Measurements from ENCODE around the gene PTH1R. TPM values are rescaled to one million over a fixed set of nuclear protein-coding genes. Genes with fewer than 3 reads are reported as not detected.

The PTH1R gene
- total and polyA plus RNA-seq, 2 donors (not counting 1 experiment from before 2014, with no cell fraction given): 0.67 to 4.3 TPM

GRCh38 chr3:46946856-46947545 is 69.5 kb downstream of the PTH1R start:
- TF ChIP-seq CTCF (conservative IDR thresholded peaks at IDR 0.05 in 1 of 2, IDR thresholded peaks at IDR 0.05 in 1 of 2; ENCODE audit: low read depth in 1 of 2, low read length in 2 of 2) (no peak), EZH2 (IDR thresholded peaks at IDR 0.05; ENCODE audit: low read length, missing control alignments) (no peak)
- H3K9me3 ChIP-seq (ENCODE audit: control insufficient read depth, insufficient read depth, low read depth, low read length): no peaks in the 10 kb centered on the region
- H3K4me2 ChIP-seq (ENCODE audit: extremely low read depth, insufficient read depth, low read length): no peak overlapping the region
- peak; percentile 17 to 67 for DNase-seq (ENCODE audit: low read depth in 2 of 2)
- H3K9ac ChIP-seq (ENCODE audit: insufficient read depth, low read length): no peak overlapping the region
- H3K27me3 ChIP-seq (ENCODE audit: control insufficient read depth, insufficient read depth, low read length): no peaks in the 10 kb centered on the region
- H3K36me3 ChIP-seq (ENCODE audit: control insufficient read depth, insufficient read depth, low read length): peaks cover 2% of the 10 kb centered on the region
- peaks cover 2% of the 10 kb centered on the region for H3K4me1 ChIP-seq (ENCODE audit: control insufficient read depth, extremely low read depth, insufficient read depth, low read length)
- H3K79me2 ChIP-seq (ENCODE audit: control insufficient read depth, insufficient read depth, low read length): peaks cover 85% of the 10 kb centered on the region
- no peaks in the 10 kb centered on the region for H4K20me1 ChIP-seq (ENCODE audit: control insufficient read depth, extremely low read depth, insufficient read depth, low read length)
- no peak overlapping the region for H3K27ac ChIP-seq (ENCODE audit: insufficient read depth, low read length)
- no peak overlapping the region for H3K4me3 ChIP-seq (replicated peaks in 1 of 4; ENCODE audit: control extremely low read depth in 1 of 4, insufficient read depth in 1 of 4, low read depth in 3 of 4, low read length in 4 of 4)
- H2AFZ ChIP-seq (ENCODE audit: low read length): no peak overlapping the region

- H3K79me2 ChIP-seq (ENCODE audit: control insufficient read depth, insufficient read depth, low read length): peaks cover 85% of the 10 kb centered on the region
- H3K4me3 ChIP-seq (replicated peaks in 1 of 4; ENCODE audit: control extremely low read depth in 1 of 4, insufficient read depth in 1 of 4, low read depth in 3 of 4, low read length in 4 of 4): no peak overlapping the region
- H3K4me1 ChIP-seq (ENCODE audit: control insufficient read depth, extremely low read depth, insufficient read depth, low read length): peaks cover 2% of the 10 kb centered on the region
- no peak overlapping the region for H3K27ac ChIP-seq (ENCODE audit: insufficient read depth, low read length)
- H3K9me3 ChIP-seq (ENCODE audit: control insufficient read depth, insufficient read depth, low read depth, low read length): no peaks in the 10 kb centered on the region
- no peak for DNase-seq (ENCODE audit: low read depth in 2 of 2)
- no peak overlapping the region for H2AFZ ChIP-seq (ENCODE audit: low read length)
- no peaks in the 10 kb centered on the region for H4K20me1 ChIP-seq (ENCODE audit: control insufficient read depth, extremely low read depth, insufficient read depth, low read length)
- no peaks in the 10 kb centered on the region for H3K27me3 ChIP-seq (ENCODE audit: control insufficient read depth, insufficient read depth, low read length)
- no peak overlapping the region for H3K4me2 ChIP-seq (ENCODE audit: extremely low read depth, insufficient read depth, low read length)
- peaks cover 2% of the 10 kb centered on the region for H3K36me3 ChIP-seq (ENCODE audit: control insufficient read depth, insufficient read depth, low read length)
- no peak overlapping the region for H3K9ac ChIP-seq (ENCODE audit: insufficient read depth, low read length)
- TF ChIP-seq EZH2 (IDR thresholded peaks at IDR 0.05; ENCODE audit: low read length, missing control alignments) (no peak), CTCF (conservative IDR thresholded peaks at IDR 0.05 in 1 of 2, IDR thresholded peaks at IDR 0.05 in 1 of 2; ENCODE audit: low read depth in 1 of 2, low read length in 2 of 2) (no peak)
Observed at GRCh38 chr3:46947546-46947901, 70.0 kb downstream of the PTH1R start.

- Histone ChIP-seq H3K27me3 (ENCODE audit: control insufficient read depth, insufficient read depth, low read length) (no peaks in the 10 kb centered on the region), H2AFZ (ENCODE audit: low read length) (no peak overlapping the region), H3K9ac (ENCODE audit: insufficient read depth, low read length) (no peak overlapping the region), H3K79me2 (ENCODE audit: control insufficient read depth, insufficient read depth, low read length) (peaks cover 85% of the 10 kb centered on the region), H3K4me3 (replicated peaks in 1 of 4; ENCODE audit: control extremely low read depth in 1 of 4, insufficient read depth in 1 of 4, low read depth in 3 of 4, low read length in 4 of 4) (no peak overlapping the region), H4K20me1 (ENCODE audit: control insufficient read depth, extremely low read depth, insufficient read depth, low read length) (no peaks in the 10 kb centered on the region), H3K4me2 (ENCODE audit: extremely low read depth, insufficient read depth, low read length) (no peak overlapping the region), H3K36me3 (ENCODE audit: control insufficient read depth, insufficient read depth, low read length) (peaks cover 2% of the 10 kb centered on the region), H3K9me3 (ENCODE audit: control insufficient read depth, insufficient read depth, low read depth, low read length) (no peaks in the 10 kb centered on the region), H3K4me1 (ENCODE audit: control insufficient read depth, extremely low read depth, insufficient read depth, low read length) (peaks cover 2% of the 10 kb centered on the region), H3K27ac (ENCODE audit: insufficient read depth, low read length) (no peak overlapping the region)
- DNase-seq (ENCODE audit: low read depth in 2 of 2): peak; percentile 28 to 61
- TF ChIP-seq CTCF (conservative IDR thresholded peaks at IDR 0.05 in 1 of 2, IDR thresholded peaks at IDR 0.05 in 1 of 2; ENCODE audit: low read depth in 1 of 2, low read length in 2 of 2) (no peak), EZH2 (IDR thresholded peaks at IDR 0.05; ENCODE audit: low read length, missing control alignments) (no peak)
Observed at GRCh38 chr3:46947981-46948791, 70.7 kb downstream of the PTH1R start.
